HL-60/S4 treated with retinoic acid at 250 ng/mL for 4 days and 3 days (cell line): ENCODE measurements around the gene P2RY2.
"Not testable (repeated sequence)": the region's sequence is repeated elsewhere in the genome, so short reads cannot be mapped to it uniquely, and the experiment has no call there.

Experiments used
- in situ Hi-C: fragments of 300-500 bp; cut with MboI; formaldehyde crosslinking; loops from 2 replicates; pipeline ENCODE4 v1.7.0; 2022; ENCODE audit warnings: low sequenced_read_pairs

The P2RY2 gene

DNA sequence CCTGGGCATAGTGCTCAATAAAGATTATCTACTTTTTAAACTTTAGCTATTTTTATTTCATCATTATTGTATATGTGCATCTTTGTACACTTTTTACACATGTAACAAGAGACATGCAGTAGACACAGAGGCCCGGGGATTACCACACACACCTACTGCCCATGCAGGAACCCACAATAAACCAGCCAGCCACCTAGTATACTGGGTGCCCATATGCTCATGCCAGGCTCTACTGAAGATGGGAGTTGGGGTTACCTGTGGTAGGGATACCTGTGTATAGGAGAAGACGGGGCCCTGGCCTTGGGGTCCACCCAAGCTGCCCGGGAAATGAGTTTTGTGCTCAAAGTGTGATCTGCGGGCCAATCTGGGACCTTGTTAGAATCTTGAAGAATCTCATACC lies 31.2 kb upstream of the P2RY2 start:
- in situ Hi-C loops = loop anchor here (5.0 kb wide), 1 partner anchor 50 kb away; no protein-coding TSS in a partner anchor

DNA sequence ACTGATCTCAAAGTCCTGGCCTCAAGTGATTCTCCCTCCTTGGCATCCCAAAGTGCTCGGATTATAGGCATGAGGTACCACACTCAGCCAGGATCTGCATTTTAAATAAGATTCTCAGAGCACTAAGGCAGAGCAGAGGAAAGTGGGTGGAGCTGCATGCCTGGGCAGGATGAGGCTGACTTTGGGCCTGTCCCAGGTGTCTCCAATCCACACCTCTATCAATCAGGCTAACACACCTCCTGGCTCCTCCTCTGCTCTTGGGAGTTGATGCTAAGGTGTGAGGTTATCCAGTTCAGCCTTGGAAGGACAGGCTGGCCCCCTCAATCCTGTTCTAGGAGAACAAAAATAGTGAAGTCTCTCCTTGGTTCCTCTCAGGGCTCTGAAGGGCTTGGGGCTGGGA lies 30.2 kb upstream of the P2RY2 start:
- in situ Hi-C loops = loop anchor here (5.0 kb wide), 1 partner anchor 49 kb away; no protein-coding TSS in a partner anchor

DNA sequence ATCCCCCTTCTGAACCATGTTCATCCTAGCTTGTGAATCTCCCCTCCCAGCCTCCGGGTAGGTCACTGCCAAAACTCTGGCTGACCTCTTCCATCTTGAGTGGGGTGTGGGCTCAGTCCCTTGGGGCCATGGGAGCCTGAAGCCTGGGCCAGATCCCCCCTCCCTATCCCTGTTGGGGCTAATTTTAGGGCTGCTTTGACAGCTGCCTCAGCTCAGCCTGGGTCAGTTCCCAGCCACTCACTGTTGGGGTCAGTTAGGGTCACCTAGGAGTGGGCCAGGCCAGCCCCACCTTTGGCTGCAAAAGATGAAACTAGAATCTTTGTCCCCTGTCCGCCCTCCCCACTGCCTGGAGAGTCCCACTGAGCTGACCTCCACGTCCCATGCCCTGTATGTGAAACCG lies 29.8 kb upstream of the P2RY2 start:
- in situ Hi-C loops = loop anchor here (5.0 kb wide), 1 partner anchor 49 kb away; no protein-coding TSS in a partner anchor

DNA sequence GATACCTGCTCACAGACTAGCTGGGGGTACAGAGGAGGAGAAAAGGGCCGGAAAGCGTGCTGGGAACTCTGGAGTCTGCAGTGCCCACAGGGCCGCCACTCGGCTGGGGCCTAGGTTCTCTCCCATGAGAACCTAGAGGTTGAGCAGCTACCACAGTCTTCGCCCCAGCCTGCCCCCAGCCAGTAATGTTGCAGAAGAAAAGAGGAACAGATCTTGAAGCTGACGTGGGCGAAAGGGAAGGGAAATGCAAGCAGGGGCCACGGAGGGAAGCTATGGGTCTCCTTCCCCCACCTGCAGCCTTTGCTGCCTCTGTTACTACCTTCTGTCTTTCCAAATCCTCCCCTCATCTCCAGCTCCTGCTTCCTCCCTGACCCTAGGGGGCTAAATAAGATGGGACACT lies 28.8 kb upstream of the P2RY2 start:
- in situ Hi-C loops = loop anchor here (5.0 kb wide), 1 partner anchor 48 kb away; no protein-coding TSS in a partner anchor

DNA sequence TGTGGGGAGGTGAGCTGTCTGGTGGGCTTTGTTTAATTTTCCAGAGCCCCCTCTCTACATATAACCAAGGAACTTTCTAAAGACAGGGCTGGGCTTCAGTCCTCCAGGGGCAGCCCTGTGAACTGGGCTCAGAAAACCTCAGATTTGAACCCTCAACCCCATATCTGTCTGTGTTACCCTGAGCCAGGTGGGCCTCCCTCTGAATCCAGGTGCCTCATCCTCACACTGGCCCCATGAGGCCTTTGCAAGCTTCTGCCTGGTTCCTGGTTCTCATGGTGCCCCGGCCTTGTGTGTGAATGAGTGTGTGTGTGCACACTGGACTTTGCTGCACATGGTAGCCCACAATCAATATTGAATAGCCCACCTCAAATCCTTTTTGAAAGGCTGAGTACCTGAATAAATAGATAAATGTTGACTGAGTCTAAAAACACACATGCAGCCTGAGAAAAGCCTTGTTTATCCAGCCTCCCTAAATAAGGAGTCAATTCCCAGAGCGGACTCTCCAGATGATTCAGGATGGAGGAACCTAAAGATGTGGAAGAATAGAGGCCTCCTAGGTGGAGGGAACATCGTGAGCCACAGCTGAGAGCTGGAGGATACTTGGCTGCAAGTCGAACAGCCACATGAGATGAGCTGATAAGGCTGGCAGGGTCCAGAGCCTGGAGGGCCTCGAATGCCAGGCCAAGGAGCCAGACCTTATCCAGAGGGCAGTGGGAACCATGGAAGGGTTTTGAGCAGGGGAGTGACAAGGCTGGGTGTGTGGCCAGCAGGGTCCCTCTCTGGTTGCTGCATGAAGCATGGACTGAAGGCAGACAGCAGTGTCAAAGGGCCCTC lies 28.1 kb upstream of the P2RY2 start:
- in situ Hi-C loops = loop anchor here (5.0 kb wide), 1 partner anchor 47 kb away; no protein-coding TSS in a partner anchor

DNA sequence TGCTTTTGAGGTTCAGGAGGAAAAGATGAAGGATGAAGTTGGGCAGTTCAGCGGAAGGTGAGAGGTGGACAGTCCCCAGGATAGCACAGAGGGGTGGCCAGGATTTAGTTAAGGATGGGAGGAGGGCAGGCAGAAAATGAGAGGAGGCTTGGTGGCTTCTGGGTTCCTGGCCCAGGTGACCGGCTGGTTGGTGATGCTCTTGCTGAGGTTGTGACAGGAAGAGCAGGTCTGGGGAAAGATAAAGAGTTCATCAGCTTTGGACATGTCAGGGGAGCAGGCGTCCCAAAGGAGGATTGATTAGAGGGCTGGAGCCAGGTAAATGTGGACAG lies 27.6 kb upstream of the P2RY2 start:
- in situ Hi-C loops = no loop called here

DNA sequence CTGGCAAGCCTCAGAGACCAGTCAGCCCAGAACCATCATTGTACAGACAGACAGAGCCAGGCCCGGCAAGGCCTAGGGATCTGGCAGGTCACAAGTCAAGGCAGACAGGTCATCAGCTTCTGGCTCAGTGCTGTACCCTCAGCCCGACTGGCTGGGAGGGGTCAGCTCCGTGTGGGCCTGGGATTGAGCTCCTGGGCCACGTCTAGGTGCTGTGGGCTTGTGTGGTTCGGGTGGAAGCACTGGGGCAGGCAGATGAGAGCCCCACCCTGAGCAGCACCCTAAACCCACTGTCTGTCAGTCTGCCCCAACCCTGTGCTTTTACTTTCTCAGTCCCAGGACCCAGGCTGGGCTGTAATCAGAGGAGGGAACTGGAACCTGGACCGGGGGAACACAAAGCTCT lies 26.9 kb upstream of the P2RY2 start:
- in situ Hi-C loops = no loop called here

DNA sequence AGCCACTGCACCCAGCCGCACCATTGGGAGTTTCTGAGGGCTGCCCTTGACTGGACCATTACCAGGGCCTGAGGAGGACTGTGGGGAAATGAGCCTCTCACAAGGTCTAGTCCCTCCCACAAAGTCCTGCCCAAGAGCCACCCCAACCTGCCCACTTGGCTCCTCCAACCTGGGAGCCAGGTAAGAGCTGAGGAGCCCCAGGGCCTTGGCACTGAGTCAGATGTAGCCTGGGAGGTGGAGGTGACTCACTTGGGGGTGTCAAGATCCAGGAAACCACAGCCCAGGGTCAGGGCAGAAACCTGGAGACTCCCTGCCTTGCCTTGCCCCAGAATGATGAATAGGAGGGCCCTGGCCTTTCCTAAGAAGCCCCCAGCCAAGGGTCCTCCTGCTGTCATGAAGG lies 25.8 kb upstream of the P2RY2 start:
- in situ Hi-C loops = no loop called here

DNA sequence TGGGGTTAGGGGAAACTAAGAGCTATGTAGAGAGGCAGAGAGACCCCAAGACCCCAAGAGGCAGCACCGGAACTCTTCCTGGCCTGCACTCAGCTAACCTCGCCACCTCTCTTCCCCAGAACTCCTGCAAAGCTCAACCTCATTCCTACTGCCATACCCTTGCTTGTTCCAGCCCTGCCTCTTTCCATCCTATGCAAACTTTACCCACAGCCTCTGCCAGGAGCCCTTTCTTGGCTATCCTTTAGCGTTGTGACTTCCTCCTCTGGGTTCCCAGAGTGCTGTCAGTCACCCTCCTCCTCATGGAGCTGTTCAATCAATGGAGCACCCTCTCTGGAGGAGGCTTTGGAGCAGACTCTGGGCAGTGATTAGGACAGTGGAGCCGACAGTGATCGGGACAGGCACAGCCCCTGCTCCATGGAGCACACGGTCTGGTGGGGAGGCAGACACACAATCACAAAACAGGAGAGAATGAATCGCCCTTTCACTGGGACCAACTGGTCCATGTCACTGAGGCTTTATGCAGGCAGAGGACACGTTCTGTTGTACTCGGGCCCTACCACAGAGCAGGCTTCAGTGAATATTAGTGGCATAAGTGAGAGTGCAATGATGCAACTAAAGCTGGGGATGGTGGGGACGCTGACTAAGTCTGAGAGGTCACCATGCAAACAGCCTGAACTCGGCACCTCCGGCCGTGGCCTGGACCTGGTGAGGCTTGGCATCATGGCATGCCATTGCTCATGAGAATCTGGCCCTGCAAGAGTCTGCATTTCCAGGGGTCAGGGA lies 24.6 kb upstream of the P2RY2 start:
- in situ Hi-C loops = no loop called here

DNA sequence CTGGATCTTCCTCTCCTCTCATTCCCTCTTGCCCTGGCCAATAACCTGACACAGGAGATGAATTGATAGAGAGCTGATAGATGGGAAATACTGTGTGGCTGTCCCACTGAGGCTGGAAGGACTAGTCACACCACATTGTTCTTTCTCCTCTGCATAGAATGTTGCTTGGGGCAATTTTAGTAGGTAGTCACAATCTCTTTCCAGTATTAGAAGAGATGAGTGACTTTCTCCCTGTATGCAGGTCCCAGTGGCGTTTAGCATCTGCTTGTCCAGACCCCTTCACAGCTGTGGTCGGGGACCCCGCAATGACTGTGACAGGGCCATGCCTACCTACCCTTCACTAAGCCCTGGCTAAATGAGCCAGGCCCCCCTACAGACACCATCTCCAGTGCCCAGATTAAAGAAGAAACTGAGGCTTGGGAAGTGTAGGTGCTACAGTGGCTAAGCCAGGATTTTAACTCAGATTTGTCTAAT lies 24.0 kb upstream of the P2RY2 start:
- in situ Hi-C loops = no loop called here

DNA sequence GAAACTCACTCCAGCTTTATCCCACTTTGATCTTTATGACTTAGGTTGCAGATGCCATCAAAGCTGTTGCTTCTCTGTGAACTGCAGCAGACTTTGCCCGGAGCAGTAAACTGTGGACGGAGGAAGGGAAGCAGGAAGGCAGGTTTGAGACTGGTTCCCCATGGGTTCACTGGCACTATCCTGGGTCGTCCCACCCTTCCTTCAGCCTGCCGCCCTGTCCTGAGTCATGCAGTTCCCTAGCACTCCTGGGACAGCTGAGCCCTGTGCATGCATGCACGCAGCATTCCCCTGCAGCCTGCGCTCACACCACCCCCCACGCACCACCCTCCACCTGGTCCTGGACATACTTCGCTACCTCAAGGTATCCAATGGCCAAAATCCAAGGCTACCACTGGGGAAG lies 23.5 kb upstream of the P2RY2 start:
- in situ Hi-C loops = no loop called here

DNA sequence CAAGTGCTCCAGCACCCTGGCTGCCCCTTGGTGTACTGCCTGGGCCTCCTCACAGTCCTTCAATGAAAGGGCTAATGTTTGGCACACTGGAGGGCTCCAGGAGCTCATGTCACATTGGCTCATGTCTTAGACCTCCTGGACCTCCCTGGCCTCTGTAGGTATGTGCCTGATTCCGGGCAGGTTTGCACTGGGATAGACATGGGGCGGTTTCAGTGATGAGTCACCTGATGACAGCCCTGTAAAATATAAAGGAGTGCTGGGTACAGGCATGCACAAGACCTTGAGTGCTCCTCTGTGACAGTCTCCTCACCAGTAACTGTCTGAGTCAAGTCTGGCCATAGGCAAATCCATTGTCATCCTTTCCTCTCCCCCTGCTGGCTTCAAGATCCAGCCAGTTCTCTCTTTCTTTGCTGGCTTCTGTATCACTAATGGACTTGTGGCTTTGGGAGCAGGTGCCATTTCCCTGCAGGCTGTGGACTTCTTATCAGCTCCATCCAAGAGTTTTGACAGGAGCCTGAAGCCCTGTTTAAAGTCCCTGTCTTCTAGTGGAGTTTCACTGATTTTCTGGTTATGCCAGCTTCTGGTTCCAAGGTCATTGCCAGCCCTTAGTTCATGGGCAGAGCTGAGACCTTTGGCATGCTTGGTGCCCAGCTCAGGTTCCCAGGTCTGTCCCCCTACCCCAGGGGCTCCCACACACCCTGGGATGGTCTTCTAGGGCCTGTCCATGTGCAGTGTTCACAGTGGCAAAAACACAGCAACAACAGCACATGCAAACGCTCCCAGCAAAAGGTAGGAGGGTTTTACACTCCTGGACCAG lies 22.7 kb upstream of the P2RY2 start:
- in situ Hi-C loops = no loop called here

DNA sequence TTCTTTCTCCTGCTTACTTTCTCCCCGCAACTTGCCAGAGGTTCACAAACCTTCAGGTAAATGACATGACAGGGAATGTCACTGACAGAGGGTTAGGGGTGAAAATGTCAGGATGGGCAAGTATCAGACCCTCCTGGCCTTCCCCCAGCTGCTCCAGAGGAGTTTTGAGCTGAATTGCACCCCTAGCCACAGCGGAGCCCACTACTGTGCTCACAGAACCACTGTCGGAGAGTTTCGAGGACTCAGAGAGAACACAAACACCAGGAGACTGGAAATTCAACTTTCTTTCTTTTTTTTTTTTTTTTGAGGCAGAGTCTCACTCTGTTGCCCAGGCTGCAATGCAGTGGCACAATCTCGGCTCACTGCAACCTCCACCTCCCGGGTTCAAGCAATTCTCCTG lies 21.5 kb upstream of the P2RY2 start:
- in situ Hi-C loops = no loop called here

DNA sequence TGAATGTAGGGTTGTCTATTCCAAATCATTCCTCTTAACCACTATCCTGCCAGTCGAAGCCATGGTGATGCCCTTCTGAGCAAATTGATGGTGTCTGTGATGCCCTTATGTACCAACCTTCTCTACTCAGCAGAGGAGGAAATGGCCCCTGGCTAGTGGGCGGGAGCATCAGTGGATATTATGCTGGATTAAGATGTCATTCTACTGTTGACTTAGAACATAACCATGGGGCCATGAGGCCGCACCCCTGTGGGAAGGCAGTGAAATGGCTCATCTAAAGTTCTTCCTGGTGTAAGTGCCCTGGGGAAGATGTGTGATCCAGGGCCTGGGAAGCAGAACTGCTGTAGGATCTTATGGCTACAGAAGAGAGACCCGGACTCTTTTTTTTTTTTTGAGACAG lies 20.7 kb upstream of the P2RY2 start:
- in situ Hi-C loops = no loop called here

DNA sequence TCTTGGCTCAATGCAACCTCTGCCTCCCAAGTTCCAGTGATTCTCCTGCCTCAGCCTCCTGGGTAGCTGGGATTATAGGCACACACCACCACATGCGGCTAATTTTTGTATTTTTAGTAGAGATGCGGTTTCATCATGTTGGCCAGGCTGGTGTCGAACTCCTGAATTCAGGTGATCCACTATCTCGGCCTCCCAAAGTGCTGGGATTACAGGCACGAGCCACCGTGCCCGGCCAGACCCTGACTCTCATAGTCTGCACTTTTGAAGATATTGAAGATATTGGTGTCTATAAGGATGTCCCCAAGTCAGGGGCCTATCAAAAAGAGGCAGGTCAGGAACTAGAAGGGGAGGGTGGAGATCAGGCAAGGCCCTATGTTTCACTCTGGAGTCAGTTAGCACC lies 20.3 kb upstream of the P2RY2 start:
- in situ Hi-C loops = not testable (repeated sequence)

DNA sequence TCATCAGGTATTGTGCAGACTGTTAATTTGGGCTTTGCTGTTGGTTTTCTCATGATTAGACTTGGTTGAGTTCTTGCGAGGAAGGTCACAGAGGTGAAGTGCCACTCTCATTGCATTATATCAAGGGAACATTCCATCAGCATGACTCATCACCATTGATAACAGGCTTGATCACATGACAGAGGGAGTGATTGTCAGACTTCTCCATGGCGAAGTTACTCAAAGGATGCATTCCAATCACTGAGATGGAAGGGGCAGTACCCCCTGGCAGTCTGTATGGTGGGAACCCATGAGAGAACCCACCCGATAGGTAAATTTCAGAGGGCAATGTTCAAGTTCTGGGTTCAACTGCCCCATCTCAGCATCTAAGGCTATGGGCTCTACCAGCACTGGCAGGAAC lies 19.4 kb upstream of the P2RY2 start:
- in situ Hi-C loops = no loop called here

DNA sequence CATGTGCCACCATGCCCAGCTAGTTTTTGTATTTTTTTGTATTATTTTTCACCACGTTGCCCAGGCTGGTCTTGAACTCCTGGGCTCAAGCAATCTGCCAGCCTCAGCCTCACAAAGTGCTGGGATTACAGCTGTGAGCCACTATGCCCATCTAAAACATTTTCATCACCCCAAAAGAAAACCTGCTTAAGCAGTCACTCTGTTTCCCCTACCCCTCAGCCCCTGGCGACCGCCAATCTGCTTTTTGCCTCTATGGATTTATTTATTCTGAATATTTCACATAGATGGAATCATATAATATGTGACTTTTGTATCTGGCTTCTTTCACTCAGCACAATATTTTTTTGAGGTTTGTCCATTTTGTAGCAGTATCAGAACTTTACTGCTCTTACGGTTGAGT lies 18.6 kb upstream of the P2RY2 start:
- in situ Hi-C loops = no loop called here

DNA sequence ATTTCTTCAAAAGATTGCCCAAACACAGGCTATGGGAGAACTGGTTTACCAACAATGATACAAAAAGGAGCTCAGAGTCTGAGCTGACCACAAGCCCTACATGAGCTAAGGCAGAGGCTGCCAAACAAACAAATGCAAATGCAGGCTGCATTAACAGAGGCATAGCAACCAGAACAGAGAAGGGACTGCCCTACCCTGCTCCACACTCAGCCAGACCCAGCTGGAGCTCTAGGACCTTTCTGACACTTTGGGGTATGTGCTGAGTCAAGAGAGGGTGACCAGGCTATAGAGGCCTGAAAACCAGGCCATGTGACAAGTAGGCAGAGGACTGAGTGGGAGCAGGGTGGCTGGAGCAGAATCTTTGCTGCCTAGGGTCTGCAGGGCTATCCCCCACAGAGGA lies 17.8 kb upstream of the P2RY2 start:
- in situ Hi-C loops = no loop called here

DNA sequence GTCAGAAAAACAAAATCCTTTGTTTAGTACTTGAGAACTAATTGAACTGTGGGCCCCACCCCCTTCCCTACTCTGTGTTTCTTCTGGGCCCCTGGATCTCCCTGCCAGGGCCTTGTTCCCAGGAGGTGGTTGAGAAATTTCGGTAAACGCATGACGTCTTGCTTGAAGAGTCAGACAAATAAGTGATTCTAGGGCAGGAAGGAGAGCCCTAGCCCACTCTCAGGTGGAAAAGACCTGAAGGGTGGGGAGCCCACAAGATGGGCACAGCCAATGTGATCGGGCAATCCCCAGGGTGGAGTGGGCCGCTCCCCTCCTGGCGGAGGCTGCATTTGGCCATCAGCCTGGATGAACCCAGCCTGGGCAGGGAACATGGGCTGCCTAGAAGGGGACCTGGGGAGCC lies 16.8 kb upstream of the P2RY2 start:
- in situ Hi-C loops = no loop called here

DNA sequence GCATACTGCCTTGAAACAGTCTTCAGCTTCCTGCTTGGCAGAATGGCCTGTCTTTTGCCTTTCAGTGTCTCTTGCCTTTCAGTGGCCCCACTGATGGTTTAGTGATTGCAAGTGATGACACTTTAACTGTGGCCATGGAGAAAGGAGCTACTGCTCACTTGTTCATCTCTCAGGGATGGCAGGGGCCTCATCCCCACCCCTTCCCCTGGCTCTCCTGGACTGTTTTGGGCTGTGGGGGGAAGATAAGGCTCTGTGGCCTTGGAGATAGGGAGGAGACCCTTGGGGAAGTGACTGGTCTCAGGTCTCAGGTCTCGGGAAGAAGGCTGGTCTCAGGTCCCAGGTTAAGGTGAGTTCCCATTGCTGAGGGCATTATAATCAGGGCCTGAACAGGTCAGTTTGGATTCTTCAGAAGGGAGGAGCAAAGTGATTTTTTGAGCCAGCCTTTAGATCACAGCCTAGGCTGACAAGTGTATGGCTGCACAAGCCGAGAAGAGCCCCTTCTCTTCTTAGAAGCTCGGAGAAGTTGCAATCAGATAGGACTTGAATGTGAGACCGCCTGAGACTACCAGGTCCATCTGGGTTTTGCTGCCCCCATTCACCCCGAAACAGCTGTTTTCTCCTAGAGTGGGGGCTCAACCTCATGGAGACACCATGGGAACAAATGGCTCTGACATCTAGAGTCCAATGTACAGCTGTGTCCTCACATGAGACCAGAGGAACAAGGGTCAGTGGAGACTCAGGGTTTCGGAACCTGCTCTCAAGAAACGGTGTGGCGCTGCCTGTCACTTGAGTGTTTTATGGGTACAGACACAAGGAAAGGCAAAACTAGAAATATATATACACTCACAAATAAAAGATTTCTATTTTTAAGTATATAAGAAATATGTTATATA lies 15.9 kb upstream of the P2RY2 start:
- in situ Hi-C loops = no loop called here
